CD4-positive, alpha-beta T cell (primary cell): Measurements from ENCODE around the gene TNC. TPM values are rescaled to one million over a fixed set of nuclear protein-coding genes. Genes with fewer than 3 reads are reported as not detected.

Experiments
- ATAC-seq: fragments of 200-7000 bp; cut with Tn5 transposase; one replicate; pipeline ENCODE4 v1.10.0; 2022; ENCODE audit warnings: mild to moderate bottlenecking; ENCODE audit not compliant: poor library complexity
- CTCF ChIA-PET: fragments of 350-600 bp; sonication (Branson Sonifier 250); formaldehyde crosslinking; loops from one replicate; lab custom pipeline; 2021; ENCODE audit warnings: antibody characterized with exemption, inconsistent platforms; lab: Charles Lee
- POLR2A ChIA-PET: fragments of 350-600 bp; sonication (Branson Sonifier 250); formaldehyde crosslinking; loops from one replicate; lab custom pipeline; 2021; ENCODE audit warnings: antibody characterized with exemption, inconsistent platforms; lab: Charles Lee
- DNase-seq, 14 experiments: peaks; one replicate each; pipeline ENCODE4 v3.0.0-alpha.2; 2013 to 2020; ENCODE audit warnings: mixed read lengths in 2 of 14
- H3K27ac ChIP-seq, 2 donors: one replicate each; pipeline versions ENCODE4 v1.5.1 to v1.7.0; 2013; ENCODE audit warnings: low read length in 2 of 2, low read depth in 1 of 2, mild to moderate bottlenecking in 1 of 2
- H3K27me3 ChIP-seq, 2 experiments: 1 replicate in 1 of 2; 2 replicates in 1 of 2; pipeline versions ENCODE4 v1.6.1 to v1.7.0; 2013; ENCODE audit warnings: low read length in 2 of 2, control low read depth in 1 of 2, mild to moderate bottlenecking in 1 of 2, moderate library complexity in 1 of 2; ENCODE audit not compliant: insufficient read depth in 2 of 2, control insufficient read depth in 1 of 2
- H3K36me3 ChIP-seq: one replicate; pipeline ENCODE4 v1.6.1; 2013; ENCODE audit warnings: low read length, control low read depth; ENCODE audit not compliant: insufficient read depth
- H3K4me1 ChIP-seq: one replicate; pipeline ENCODE4 v1.6.1; 2013; ENCODE audit warnings: low read length, control low read depth; ENCODE audit not compliant: insufficient read depth
- H3K4me3 ChIP-seq: one replicate; pipeline ENCODE4 v1.5.1; 2013; ENCODE audit warnings: mild to moderate bottlenecking, low read length, moderate library complexity
- H3K9me3 ChIP-seq, 2 experiments: 1 replicate in 1 of 2; 2 replicates in 1 of 2; pipeline versions ENCODE4 v1.6.1 to v1.7.0; 2013; ENCODE audit warnings: low read length in 2 of 2, mild to moderate bottlenecking in 2 of 2, control low read depth in 1 of 2, moderate library complexity in 1 of 2; ENCODE audit not compliant: control insufficient read depth in 1 of 2, insufficient read depth in 1 of 2
- H3K27ac Mint-ChIP-seq: one replicate; pipeline ENCODE4 v1.8.0; 2020; ENCODE audit warnings: mixed read lengths
- H3K27me3 Mint-ChIP-seq: one replicate; pipeline ENCODE4 v1.8.0; 2021; ENCODE audit warnings: mixed read lengths
- H3K36me3 Mint-ChIP-seq: one replicate; pipeline ENCODE4 v1.8.0; 2021; ENCODE audit warnings: low read depth, mixed read lengths
- H3K4me1 Mint-ChIP-seq: one replicate; pipeline ENCODE4 v1.8.0; 2021; ENCODE audit warnings: low read depth, mixed read lengths
- H3K4me3 Mint-ChIP-seq: one replicate; pipeline ENCODE4 v1.8.0; 2020; ENCODE audit warnings: mild to moderate bottlenecking, mixed read lengths
- H3K9me3 Mint-ChIP-seq: one replicate; pipeline ENCODE4 v1.8.0; 2020; ENCODE audit warnings: mixed read lengths
- CTCF ChIP-seq: fragments of 200-600 bp; IDR thresholded peaks from one replicate; pipeline ENCODE4 v1.8.0; 2022; ENCODE audit warnings: antibody characterized with exemption, mild to moderate bottlenecking
- intact Hi-C, 2 experiments: fragments of 100-400 bp; cut with DNase I in 1 of 2; cut with micrococcal nuclease in 1 of 2; formaldehyde crosslinking; loops; one replicate each; pipeline versions ENCODE4 v1.15.1 to v1.9.0; 2023 to 2025; cut with DNase I, micrococcal nuclease
- total RNA-seq, 174 experiments: library from RNA in 2 of 174; stranded (reverse) in 2 of 174; gene quantifications; one replicate each; pipeline ENCODE4 v1.2.3 and lab custom pipeline; 2021 to 2026

TNC gene
- total RNA-seq, 2 experiments from 2014 or later, result 0.03 to 0.05 TPM

GRCh38 chr9:115069302-115069701 is 48.7 kb downstream of the TNC start:
- ChIA-PET CTCF (no interaction called here), POLR2A (no interaction called here)
- ATAC-seq (no peak), DNase-seq (no peak)
- intact Hi-C loops, result no loop called here
- H3K36me3 Mint-ChIP-seq, result no peaks in the 10 kb centered on the region
- no peaks in the 10 kb centered on the region for H3K27me3 ChIP-seq
- no peaks in the 10 kb centered on the region for H3K9me3 Mint-ChIP-seq
- TF ChIP-seq CTCF, result no peak
- no peak overlapping the region for H3K27ac Mint-ChIP-seq
- H3K4me1 ChIP-seq, result no peaks in the 10 kb centered on the region
- H3K36me3 ChIP-seq, result no peaks in the 10 kb centered on the region
- H3K9me3 ChIP-seq, result peaks cover 0 to 3% of the 10 kb centered on the region in 2 experiments
- peaks cover 35% of the 10 kb centered on the region for H3K27me3 Mint-ChIP-seq
- no peak overlapping the region for H3K4me3 ChIP-seq
- H3K4me1 Mint-ChIP-seq, result no peaks in the 10 kb centered on the region
- no peak overlapping the region for H3K27ac ChIP-seq
- no peak overlapping the region for H3K4me3 Mint-ChIP-seq

GRCh38 chr9:115068031-115068430 is 49.9 kb downstream of the TNC start:
- TF ChIP-seq CTCF, result no peak
- Histone ChIP-seq H3K4me1 (no peaks in the 10 kb centered on the region), H3K27ac (no peak overlapping the region), H3K27me3 (peaks cover 0 to under 1% of the 10 kb centered on the region in 2 experiments), H3K36me3 (no peaks in the 10 kb centered on the region), H3K9me3 (peaks cover 0 to 3% of the 10 kb centered on the region in 2 experiments), H3K4me3 (no peak overlapping the region)
- H3K4me1 Mint-ChIP-seq, result no peaks in the 10 kb centered on the region
- H3K27ac Mint-ChIP-seq, result no peak overlapping the region
- CTCF ChIA-PET, result no interaction called here
- peaks cover 47% of the 10 kb centered on the region for H3K27me3 Mint-ChIP-seq
- no peak overlapping the region for H3K4me3 Mint-ChIP-seq
- no peaks in the 10 kb centered on the region for H3K9me3 Mint-ChIP-seq
- DNase-seq (no peak), ATAC-seq (no peak)
- H3K36me3 Mint-ChIP-seq, result no peaks in the 10 kb centered on the region
- POLR2A ChIA-PET, result no interaction called here
- intact Hi-C loops, result no loop called here

- H3K36me3 ChIP-seq, result no peaks in the 10 kb centered on the region
- no peak for DNase-seq
- H3K27me3 ChIP-seq, result peaks cover 4% of the 10 kb centered on the region in 2 experiments
- H3K9me3 ChIP-seq, result no peaks in the 10 kb centered on the region
- no peak overlapping the region for H3K4me3 ChIP-seq
- Mint-ChIP-seq H3K9me3 (no peaks in the 10 kb centered on the region), H3K4me1 (no peaks in the 10 kb centered on the region), H3K27ac (no peak overlapping the region), H3K36me3 (no peaks in the 10 kb centered on the region), H3K4me3 (no peak overlapping the region), H3K27me3 (peaks cover 45% of the 10 kb centered on the region)
- no peak for TF ChIP-seq CTCF
- no peak for ATAC-seq
- CTCF ChIA-PET, result no interaction called here
- H3K27ac ChIP-seq, result no peak overlapping the region
- POLR2A ChIA-PET, result no interaction called here
- intact Hi-C loops, result no loop called here
- H3K4me1 ChIP-seq, result no peaks in the 10 kb centered on the region
These were observed 54.7 kb downstream of the TNC start for GRCh38 chr9:115063058-115063845.
